GM12875 (cell line): ENCODE measurements around the gene CFHR2.
"Not testable (repeated sequence)": the region's sequence is repeated elsewhere in the genome, so short reads cannot be mapped to it uniquely, and the experiment has no call there.

Experiments used
- H3K4me3 ChIP-seq: one replicate; pipeline ENCODE4 v1.5.1; 2011; ENCODE audit warnings: low read depth, low read length, control low read depth
- TF ChIP-seq, protein P1 (sequence below): IDR thresholded peaks from 2 replicates; pipeline ENCODE4 v1.5.1; 2011; ENCODE audit warnings: low read depth, mild to moderate bottlenecking, control low read depth, inconsistent platforms, low read length, moderate library complexity, borderline replicate concordance; ENCODE audit not compliant: insufficient read depth

Gene CFHR2

DNA sequence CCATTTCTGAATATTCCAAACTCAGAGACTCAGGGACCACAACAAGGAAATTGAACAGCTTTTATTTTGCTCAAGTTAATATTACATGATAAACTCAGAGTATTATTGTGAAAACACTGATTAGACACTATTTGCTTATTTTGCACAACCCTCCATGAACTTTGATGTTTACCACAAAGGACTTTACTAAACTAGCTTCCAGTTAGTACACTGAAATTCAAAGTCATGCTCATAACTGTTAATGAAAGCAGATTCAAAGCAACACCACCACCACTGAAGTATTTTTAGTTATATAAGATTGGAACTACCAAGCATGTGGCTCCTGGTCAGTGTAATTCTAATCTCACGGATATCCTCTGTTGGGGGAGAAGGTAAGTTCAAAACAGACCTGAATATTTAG, at the start of gene CFHR2:
Gene CFHR2 (plus strand): TSS at position 171 of the 400 bp plus-strand sequence. CDS start 143 bp downstream, at position 314.
- H3K4me3 ChIP-seq, result not testable (repeated sequence)

DNA sequence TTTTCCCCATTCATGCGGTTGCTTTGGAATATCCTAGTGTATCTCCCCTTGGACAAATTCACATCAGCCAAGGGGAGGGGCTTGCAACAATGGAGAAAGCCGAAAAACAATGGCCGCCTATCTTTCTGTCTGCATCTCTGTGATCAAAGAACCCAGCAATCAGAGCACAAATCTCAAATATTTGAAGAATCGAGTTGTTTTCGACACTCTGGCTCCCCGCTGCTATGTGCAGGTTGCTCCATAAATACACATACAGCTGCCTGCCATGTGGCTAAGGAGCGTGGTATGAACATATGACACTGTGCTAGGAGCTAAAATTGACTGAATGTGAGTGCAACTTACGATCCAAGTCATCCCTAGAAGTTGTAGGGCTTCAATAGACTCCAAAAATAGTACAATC, 47.2 kb upstream of the CFHR2 start:
- no peak overlapping the region for H3K4me3 ChIP-seq
- TF ChIP-seq, protein P1, sequence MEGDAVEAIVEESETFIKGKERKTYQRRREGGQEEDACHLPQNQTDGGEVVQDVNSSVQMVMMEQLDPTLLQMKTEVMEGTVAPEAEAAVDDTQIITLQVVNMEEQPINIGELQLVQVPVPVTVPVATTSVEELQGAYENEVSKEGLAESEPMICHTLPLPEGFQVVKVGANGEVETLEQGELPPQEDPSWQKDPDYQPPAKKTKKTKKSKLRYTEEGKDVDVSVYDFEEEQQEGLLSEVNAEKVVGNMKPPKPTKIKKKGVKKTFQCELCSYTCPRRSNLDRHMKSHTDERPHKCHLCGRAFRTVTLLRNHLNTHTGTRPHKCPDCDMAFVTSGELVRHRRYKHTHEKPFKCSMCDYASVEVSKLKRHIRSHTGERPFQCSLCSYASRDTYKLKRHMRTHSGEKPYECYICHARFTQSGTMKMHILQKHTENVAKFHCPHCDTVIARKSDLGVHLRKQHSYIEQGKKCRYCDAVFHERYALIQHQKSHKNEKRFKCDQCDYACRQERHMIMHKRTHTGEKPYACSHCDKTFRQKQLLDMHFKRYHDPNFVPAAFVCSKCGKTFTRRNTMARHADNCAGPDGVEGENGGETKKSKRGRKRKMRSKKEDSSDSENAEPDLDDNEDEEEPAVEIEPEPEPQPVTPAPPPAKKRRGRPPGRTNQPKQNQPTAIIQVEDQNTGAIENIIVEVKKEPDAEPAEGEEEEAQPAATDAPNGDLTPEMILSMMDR, result no peak

DNA sequence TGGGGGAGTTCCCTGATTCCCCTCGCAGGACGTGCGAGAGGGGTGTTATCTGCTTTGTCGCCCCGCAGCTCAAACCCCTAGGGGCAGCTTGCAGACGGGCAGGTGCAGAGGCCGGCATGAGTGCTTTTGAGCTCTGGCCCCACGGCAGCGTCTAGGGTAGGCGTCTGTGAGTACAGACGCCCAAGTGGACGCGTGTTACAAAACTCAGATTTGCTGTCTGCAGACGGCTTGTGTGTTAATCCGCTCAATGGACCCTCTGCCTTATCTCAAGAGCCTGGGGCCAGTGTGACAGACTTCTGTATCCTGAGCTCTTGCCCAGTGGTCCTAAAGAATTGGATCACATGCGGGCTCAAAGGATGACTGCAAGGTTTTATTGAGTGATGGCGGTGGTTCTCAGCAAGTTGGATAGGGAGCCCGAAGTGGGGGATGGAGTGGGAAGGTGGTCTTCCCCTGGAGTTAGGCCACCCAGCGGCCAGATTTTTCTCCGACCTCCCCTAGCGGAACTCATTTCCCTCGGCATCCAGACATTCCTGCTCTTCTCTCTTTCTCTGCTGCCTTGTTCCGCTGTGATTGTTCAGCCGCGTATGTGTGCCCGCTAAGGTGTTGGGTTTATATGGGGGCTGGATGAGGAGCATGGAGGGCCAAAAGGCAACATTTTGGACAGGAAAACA, 46.2 kb upstream of the CFHR2 start:
- TF ChIP-seq, protein P1, result no peak
- no peak overlapping the region for H3K4me3 ChIP-seq

DNA sequence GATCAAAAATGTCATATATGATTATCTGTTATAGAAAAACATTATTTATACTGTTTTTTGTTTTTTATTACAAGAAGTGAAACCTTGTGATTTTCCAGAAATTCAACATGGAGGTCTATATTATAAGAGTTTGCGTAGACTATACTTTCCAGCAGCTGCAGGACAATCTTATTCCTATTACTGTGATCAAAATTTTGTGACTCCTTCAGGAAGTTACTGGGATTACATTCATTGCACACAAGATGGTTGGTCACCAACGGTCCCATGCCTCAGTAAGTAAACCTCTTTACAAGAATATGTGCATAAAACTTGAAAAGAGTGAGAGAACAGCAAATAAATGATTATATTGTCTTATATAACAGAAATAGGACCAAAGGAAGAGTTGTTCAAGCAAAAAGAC, 41.2 kb upstream of the CFHR2 start:
- TF ChIP-seq, protein P1, result no peak
- no peak overlapping the region for H3K4me3 ChIP-seq

DNA sequence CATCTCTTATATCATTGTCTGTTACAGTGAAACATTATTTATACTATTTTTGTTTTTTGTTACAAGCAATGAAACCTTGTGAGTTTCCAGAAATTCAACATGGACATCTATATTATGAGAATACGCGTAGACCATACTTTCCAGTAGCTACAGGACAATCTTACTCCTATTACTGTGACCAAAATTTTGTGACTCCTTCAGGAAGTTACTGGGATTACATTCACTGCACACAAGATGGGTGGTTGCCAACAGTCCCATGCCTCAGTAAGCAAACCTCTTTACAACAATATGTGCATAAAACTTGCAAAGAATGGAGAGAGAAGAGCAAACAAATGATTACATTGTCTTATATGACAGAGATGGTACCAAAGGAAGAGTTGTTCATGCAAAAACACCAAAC, 33.3 kb upstream of the CFHR2 start:
- H3K4me3 ChIP-seq, result no peak overlapping the region
- TF ChIP-seq, protein P1, result no peak

DNA sequence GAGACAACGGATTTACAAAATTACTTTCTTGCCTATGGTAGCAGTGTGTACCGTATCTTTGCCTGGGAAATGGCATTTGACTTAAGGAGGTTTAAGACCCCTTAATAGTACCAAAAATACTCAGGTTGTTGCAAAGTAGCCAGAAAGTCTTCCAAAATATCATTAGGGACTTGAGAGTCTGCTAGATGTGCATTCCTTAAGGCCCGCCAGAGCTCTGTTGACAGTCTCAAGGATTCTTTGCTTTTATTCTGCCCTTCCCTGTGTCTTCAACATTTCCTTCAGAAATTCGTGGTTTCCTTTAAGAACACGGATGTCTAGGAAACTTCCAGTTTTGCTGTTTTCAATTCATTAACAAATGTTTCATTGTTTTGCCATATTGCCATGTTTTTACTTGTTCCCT, 31.3 kb upstream of the CFHR2 start:
- not testable (repeated sequence) for H3K4me3 ChIP-seq

DNA sequence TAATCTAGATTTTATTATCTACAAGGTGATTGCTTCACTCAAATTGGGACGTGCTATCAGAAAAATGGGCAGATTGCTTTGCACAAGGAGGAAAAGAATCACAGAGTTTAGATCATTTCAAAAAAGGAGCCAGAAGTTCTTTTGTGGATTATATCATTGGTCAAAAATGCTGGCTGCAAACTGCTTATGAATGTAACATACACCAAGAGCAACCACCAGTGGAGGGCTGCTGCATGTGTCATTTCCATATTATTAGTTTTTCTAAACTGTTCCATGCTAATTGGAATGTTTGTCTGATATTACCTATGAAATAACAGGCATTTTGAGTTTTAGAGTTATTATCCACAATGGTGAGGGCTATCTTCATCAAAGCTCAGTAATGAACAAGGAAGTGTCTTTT, 16.7 kb upstream of the CFHR2 start:
- H3K4me3 ChIP-seq, result not testable (repeated sequence)

DNA sequence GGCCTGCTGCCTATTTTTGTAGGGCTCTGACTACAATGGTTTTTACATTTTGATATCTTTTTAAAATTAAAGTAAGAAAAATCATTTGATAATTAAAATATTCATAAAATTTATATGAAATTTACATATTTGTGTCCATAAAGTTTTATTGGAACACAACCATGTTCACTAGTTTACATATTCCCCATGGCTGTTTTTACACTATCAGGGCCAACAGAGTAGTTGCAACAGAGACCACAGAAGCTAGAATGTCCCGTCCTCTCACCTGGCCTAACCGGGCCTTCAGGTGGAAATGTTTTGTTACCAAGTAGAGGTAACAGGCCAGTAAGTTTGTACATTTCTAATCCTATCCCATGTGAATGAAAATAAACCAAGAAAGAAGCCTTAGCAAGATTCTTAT, 10.7 kb upstream of the CFHR2 start:
- not testable (repeated sequence) for H3K4me3 ChIP-seq

DNA sequence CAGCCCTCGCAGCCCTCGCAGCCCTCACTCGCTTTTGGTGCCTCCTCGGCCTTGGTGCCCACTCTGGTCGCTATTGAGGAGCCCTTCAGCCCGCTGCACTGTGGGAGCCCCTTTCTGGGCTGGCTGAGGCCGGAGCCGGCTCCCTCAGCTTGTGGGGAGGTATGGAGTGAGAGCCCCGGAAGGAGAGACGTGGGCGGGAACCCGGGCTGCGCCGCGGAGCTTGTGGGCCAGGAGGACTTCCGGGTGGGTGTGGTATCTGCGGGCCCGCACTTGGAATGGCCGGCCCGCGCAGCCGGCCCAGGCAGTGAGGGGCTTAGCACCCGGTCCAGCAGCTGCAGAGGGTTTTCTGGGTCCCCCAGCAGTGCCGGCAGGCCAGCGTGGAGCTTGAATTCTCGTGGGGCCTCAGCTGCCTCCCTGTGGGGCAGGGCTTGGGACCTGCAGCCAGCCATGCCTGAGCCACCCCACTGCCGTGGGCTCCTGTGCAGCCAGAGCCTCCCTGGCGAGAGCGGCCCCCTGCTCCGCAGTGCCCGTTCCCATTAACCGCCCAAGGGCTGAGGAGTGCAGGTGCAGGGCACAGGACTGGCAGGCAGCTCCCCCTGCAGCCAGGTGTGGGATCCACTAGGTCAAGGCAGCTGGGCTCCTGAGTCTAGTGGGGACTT, 9.9 kb upstream of the CFHR2 start:
- no peak overlapping the region for H3K4me3 ChIP-seq
- TF ChIP-seq, protein P1, result no peak

DNA sequence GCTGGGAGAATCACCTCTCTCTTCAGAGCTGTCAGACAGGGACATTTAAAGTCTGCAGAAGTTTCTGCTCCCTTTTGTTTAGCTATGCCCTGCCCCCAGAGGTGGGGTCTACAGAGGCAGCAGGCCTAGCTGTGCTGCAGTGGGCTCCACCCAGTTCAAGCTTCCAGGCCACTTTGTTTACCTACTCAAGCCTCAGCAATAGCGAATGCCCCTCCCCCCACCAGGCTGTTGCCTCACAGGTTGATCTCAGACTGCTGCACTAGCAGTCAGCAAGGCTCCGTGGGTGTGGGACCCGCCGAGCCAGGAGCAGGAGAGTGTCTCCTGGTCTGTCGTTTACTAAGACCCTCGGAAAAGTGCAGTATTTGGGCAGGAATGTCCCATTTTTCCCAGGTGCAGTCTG, 2.1 kb upstream of the CFHR2 start:
- H3K4me3 ChIP-seq, result not testable (repeated sequence)
